Right forelimb (tissue), 1 donor: ENCODE results near the gene MCUR1.
"Not testable (repeated sequence)": the region's sequence is repeated elsewhere in the genome, so short reads cannot be mapped to it uniquely, and the experiment has no call there.

Experiments
- DNase-seq: peaks from one replicate; pipeline ENCODE4 v3.0.0-alpha.2; 2018

MCUR1 gene

GRCh38 chr6:13828656-13829301, 14.4 kb upstream of the MCUR1 start:
- not testable (repeated sequence) for DNase-seq

GRCh38 chr6:13827032-13827431, 12.7 kb upstream of the MCUR1 start:
- no peak for DNase-seq

- DNase-seq, result no peak
Measured at GRCh38 chr6:13825871-13826270, 11.5 kb upstream of the MCUR1 start.

- no peak for DNase-seq
Measured at GRCh38 chr6:13818341-13818740, 4.0 kb upstream of the MCUR1 start.

DNA sequence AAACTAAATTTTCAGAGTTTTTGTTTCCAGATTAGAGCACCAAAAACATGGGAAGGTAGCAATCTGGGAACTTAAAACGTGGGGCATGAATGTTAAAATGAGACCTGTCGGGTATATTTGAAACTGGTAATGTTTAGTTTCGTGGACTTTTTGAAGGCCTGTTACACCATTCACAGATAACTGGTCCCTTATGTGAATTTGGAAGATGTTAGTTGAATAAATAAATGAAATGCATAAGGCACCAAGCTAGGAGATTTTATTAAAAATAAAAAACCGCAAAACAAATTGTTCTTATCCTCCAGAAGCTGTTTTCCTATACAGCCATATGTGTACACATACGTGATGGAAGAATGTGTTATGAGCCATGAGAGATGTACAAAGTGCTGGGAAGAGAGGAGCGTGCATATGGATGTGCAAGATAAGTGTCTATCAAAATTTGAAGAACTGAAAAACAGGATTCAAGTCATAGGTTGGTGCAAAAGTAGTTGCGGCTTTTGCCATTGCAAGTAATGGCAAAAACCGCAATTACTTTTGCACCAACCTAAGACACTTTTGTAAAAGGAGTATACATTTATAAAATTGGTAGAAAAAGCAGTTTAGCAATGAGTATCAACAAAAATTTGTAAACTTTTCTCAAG, 700 bp upstream of the MCUR1 start:
- DNase-seq, result no peak

- peak; percentile 87 for DNase-seq
Measured at GRCh38 chr6:13813621-13814175, 659 bp downstream of the MCUR1 start.

DNA sequence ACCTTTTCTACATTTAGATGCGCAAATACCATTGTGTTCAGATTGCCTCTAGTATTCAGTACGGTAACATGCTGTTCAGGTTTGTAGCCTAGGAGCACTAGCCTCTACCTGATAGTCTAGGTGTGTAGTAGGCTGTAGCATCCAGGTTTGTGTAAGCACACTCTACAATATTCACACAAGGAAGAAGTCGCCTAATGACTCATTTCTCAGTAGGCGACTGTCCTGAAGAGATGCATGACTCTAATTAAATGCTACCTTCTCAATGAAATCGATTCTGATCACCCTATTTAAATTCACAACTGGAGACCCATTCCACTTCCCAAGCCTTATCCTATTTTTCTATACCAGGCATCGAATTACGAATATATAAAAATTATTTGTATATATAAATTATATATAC, 1.3 kb downstream of the MCUR1 start:
- DNase-seq, result no peak

DNA sequence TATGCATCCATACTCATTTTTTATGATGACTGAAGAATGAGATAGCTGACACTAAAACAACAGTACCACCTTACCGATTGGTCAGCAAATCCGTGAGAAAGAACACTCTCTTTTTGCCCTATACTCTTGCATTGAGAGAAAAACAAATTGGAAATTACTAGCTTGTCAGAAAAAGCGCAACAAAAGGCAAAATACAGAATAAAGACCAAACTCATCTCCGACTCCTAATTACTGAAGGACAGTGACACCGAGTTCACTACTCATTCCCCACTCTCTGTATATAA, 2.1 kb downstream of the MCUR1 start:
- no peak for DNase-seq

GRCh38 chr6:13811627-13812358, 2.6 kb downstream of the MCUR1 start:
- DNase-seq, result no peak

GRCh38 chr6:13810688-13811446, 3.5 kb downstream of the MCUR1 start:
- no peak for DNase-seq

- DNase-seq, result no peak
Measured at GRCh38 chr6:13808801-13809200, 5.6 kb downstream of the MCUR1 start.

GRCh38 chr6:13807696-13808095, 6.7 kb downstream of the MCUR1 start:
- no peak for DNase-seq

DNA sequence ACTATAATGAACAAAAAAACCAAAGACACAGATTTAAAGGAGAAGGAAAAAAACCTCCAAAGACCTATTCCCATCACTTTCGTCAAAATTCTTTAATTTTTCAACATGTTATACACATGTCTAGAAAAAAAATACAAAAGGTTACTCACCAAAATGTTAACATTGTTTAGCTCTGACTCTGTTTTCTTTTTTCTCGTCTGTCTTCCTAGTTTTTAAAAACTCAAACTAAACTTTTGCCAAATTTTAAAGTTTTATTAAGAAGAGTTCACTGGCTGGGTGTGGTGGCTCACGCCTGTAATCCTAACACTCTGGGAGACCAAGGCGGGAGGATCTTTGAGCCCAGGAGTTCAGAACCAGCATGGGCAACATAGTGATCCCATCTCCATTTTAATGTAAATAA, 10.8 kb downstream of the MCUR1 start:
- DNase-seq, result no peak

DNA sequence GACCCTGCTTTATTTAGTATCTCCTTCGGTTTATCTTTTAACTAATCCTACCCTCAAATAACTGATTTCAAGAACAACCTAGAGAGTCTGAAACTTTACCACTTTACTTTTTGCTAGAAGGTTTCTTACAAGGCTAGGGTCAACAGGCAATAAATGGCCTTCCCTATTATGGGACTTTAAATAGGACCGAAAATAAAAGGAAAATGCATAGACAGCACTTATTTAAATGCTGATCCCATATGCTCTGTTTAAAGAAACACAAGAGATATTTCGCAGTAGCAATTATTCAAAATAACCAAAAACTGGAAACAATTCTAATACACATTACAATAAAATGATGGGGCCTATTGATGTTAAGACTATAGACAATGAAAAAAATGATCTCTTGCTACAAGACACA, 13.7 kb downstream of the MCUR1 start:
- no peak for DNase-seq

GRCh38 chr6:13796781-13797180, 17.6 kb downstream of the MCUR1 start:
- no peak for DNase-seq

GRCh38 chr6:13795041-13795750, 19.2 kb downstream of the MCUR1 start:
- peak; percentile 81 for DNase-seq

DNA sequence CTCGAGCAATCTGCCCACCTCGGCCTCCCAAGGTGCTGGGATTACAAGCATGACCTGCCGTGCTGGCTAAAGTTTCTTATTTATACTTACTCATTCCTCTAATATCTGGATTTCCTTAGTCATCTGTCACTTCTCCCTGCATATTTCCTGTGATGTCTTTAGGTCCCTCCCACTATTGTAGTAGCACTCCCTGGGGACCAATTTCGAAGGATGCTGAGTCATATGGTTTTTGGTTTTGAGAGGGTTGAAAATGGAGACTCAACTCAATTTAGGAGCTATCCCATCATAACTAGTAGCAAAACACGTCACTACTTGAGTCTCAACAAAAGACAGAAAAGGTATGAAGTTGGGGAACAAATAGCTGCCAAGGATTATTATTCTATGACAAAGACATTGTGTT, 20.2 kb downstream of the MCUR1 start:
- DNase-seq, result no peak

DNA sequence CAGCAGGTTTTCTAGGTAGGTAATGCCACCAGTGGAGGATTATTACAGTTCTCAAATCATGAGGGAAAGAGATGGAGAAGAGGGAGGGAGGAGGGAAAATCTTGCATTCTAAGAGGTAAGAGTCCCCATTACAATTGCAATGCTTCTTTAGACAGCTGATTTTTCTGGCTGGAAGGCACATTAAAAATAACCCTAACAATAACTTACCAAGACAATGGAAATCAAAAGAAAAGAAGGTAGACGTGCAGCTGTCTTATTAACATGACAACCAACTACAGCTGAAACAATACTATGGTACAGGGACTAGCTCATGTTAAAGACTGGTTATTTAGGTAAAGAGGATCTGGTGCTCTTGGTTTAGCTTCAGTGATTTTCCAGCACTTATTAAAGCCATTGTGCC, 24.6 kb downstream of the MCUR1 start:
- no peak for DNase-seq

- no peak for DNase-seq
Measured at GRCh38 chr6:13788820-13789219, 25.5 kb downstream of the MCUR1 start.

- DNase-seq, result peak; percentile 58
Measured at GRCh38 chr6:13787137-13787536, 27.2 kb downstream of the MCUR1 start.

GRCh38 chr6:13780162-13780561, 34.2 kb downstream of the MCUR1 start:
- not testable (repeated sequence) for DNase-seq

GRCh38 chr6:13778028-13778427, 36.3 kb downstream of the MCUR1 start:
- DNase-seq, result no peak

DNA sequence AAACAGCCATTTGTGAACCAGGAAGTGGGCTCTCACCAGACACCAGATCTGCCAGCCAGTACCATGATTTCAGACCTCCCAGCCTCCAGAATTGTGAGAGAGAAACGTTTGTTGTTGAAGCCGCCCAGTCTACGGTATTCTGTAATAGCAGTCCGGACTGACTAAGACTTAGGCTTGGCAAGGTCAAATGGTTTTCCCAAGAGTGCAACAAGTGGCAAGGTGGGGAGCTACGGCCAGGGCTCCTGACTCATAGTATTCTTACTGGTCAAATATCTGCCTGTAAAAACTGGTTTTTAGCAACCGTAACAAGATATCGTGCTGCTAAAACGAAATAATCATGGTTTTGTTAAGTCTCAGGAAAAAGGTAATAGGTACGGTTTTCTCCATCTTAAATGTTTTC, 37.8 kb downstream of the MCUR1 start:
- no peak for DNase-seq
